ENCODE data around the gene OR1M1.

The OR1M1 gene

DNA sequence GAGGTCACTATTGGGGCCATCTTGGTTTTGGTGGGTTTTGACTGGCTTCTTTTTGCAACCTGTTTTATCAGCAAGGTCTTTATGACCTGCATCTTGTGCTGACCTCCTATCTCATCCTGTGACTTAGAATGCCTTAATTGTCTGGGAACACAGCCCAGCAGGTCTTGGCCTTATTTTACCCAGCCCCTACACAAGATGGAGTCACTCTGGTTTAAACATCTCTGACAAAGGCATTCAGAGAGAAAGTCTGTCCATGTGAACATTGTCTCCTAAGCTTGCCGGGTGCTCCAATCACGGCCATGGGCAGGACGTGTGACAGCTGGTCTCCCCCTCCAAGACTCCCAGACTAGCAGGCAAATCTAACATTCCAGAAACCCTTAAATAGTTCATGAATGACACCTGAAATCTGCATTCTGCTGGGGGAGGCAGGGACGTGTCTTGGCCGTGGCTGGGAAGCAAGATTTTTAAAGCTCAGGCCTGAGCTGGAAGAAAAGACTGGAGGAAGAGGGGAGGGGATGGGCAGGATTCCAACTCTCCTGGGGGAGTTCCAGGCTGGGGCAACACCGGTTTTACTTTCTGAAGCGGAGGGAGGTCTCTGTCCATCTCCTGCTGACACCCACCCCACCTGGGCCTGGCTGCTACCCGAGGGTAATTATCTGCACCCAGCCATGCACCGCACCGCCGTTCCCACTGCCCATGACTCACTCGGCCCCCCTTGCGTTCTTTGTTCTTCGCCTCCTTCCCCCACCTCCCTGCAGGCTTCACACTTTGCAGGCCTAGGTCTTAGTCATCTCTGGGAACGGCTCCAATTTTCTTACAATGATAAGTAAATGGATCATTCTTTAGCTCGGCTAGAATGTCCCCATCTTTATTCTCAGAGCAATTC is 11.6 kb upstream of the OR1M1 start:
- DNase-seq = no peak

DNA sequence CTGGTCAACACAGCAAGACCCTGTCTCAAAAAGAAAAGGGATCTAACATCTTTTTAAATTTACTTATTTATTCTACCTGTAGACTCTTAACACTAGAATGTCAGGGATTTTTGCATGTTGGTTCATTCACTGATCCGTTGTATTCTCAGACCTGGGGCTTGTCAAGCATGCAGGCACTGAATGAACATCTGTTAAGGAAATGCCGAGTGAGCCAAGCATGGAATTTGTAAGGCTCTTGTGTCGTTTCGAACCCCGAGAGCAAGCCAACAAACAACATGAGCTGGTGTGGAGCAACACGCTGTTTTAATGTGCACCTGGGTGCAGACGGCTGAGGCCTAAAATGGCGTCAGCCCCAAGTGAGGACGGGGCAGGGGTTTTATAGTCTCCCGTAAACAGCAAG is 10.0 kb upstream of the OR1M1 start:
- no peak for DNase-seq

DNA sequence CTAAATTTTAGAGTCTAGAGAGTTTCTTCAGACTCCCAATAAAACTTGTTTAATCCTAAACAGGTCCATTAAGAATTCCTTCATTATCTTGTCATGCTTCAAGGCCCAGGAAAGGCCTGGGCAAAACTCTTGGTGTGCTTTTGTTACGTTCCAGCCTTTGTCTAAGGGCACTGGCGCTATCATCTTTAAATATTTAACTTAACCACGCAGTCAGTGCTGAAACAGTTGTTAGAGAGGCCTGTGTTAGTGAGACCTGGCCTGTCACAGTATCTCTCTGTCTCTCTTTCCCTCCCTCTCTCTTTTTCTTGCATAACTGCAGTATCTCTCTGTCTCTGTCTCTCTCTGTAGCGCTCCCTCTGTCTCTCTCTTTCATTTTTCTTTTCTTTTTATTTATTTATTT is 8.2 kb upstream of the OR1M1 start:
- no peak for DNase-seq

DNA sequence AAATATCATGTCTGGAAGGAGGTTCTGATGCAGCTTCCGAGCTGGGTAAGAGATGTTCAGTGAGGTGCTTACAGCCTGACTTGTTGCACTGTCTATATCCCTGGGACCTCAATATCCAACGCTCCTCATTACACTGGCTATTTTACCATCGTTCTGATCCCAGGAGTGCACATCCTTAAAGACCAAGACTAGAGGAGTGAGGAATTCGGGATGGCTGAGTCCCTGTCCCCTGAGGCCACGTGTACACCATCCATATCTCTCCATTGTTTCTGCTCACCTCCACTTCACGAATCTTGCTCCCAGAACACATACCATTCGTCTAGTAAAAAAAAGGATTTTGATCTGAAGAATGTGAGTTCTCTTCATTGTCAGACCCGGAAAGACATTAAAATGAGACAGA is 20.5 kb downstream of the OR1M1 start, which contains the start of gene OR7G2:
Gene OR7G2 (minus strand): TSS at position 101 of the 400 bp plus-strand sequence. CDS start 4,232 bp downstream, outside the sequence.
- no peak for DNase-seq

DNA sequence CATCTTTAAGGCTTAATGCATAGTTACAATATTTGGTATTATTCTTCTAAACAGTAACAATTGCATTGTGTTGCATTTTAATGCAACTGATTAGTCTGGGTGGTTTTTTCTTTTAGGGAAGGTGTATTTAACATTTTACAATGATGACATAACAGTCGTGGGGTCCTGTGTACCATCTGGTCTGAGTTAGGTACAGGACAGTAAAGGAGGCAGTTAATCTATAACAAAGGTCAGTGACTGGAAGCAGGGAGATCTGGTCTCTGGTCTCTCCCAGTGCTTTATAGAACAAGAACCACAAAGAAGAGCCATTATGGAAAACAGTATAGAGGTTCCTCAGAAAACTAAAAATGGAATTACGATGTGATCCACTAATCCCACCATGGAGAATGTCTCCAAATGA is 23.1 kb downstream of the OR1M1 start:
- no peak for DNase-seq

DNA sequence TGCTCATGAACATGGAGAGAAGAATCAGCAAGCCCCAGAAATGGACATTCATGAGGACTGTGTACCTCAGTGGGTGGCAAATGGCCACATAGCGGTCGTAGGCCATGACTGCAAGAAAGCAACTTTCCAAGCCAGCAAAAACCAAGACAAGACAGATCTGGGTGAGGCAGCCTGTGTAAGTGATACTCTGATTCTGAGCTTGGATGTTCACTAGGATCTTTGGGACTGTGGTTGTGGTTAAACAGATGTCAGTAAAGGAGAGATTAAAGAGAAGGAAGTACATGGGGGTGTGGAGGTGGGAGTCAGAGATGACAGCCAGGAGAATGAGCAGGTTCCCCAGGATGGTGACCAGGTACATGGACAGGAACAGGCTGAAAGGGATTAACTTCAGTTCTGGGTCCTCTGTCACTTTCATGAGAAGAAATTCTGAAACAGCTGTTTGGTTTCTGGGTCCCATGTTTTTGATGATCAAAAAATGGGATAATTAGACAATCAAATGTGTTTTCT is 28.5 kb downstream of the OR1M1 start, which contains the start of gene OR7G1:
Gene OR7G1 (minus strand): TSS at position 457 of the 507 bp plus-strand sequence. CDS start 0 bp downstream, at position 457.
- no peak for DNase-seq

DNA sequence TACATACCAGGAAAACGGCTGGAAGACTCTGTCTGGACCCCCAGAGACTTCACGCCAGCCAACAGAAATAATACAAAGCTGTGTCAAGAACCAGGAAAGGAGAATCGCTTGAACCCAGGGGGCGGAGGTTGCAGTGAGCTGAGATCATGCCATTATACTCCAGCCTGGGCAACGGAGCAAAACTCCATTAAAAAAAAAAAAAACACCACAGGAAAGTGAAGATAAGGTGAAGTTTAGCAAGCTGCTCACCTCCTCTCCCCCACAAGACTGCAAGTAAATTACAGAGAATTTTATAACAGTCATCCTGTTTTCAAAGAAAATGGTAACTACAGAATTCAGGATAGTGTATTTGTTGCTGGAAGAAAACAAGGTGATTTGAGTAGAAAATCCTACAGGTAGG is 29.7 kb downstream of the OR1M1 start:
- no peak for DNase-seq

DNA sequence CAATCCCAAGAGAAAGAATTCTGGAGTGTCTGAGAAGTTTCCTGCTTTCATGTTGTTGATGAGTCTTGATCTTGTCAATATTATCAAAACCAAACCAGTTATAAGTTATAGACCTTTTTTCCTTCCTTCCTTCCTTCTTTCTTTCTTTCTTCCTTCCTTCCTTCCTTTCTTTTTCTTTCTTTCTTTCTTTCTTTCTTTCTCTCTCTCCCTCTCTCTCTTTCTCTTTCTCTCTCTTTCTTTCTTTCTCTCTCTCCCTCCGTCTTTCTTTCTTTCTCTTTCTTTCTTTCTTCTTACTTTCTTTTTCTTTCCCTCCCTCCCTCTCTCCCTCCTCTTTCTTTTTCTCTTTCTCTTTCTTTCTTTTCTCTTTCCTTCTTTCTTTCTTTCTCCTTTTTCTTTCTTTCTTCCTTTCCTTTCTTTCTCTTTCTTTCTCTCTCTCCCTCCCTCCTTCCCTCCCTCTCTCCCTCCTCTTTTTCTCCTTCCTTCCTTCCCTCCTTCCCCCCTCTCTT is 40.1 kb downstream of the OR1M1 start, which contains the start of gene OR7G3:
Gene OR7G3 (minus strand): TSS at position 51 of the 506 bp plus-strand sequence. CDS start 0 bp downstream, at position 51.
- DNase-seq = no peak

DNA sequence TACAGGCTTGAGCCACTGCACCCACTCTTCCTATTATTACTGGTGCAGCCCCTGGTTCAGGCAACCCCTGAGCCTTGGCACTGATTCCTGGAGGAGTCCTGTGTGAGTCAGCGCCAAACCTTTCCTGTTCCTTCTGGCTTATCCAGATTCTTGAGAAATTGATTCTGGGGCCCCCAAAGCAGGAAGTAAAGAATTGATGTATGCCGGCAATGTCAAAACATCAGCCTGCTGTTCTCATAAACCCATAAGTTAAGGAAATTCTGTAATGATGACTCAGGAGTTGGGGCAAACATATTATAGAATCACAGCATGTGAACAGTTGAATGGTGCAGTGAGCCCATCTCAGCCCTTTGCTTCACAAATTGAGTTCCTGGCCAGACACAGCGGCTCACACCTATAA is 41.3 kb downstream of the OR1M1 start:
- no peak for DNase-seq

DNA sequence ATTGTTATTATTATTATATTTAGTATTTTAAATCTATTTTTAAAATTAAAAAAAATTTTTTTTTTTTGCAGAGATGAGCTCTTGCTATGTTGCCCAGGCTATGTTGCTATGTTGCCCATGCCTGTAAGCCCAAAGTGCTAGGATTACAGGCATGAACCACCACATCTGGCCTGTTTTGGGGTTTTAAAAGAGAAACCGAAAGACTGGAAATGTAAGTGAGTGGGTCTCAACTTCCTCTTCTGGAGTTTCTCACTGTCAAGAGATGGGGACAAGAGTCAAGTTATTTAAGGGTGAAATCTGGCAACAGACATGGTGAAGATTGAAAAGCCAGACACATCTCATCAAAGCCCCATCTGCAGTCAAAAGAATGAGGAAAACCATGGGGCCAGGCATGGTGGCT is 44.1 kb downstream of the OR1M1 start:
- DNase-seq = no peak

DNA sequence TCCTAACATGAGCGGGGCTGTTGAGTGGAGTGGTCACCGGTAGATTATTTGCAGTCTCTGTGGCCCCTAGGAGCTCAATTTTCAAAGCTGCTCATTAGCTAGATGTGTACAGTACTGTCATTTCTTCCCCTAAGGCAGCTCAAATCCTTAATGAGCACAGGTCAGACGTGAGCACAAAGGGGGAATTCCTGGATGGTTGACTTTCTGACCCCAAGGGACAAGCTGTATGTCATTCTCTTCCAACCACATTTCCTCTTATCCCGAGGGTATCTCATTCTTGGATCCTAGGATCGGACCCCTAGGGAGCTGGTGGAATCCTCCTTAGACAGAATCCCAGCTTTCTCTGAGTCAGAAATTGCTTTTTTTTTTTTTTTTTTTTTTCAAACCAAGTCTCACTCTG is 45.6 kb downstream of the OR1M1 start:
- DNase-seq = no peak

DNA sequence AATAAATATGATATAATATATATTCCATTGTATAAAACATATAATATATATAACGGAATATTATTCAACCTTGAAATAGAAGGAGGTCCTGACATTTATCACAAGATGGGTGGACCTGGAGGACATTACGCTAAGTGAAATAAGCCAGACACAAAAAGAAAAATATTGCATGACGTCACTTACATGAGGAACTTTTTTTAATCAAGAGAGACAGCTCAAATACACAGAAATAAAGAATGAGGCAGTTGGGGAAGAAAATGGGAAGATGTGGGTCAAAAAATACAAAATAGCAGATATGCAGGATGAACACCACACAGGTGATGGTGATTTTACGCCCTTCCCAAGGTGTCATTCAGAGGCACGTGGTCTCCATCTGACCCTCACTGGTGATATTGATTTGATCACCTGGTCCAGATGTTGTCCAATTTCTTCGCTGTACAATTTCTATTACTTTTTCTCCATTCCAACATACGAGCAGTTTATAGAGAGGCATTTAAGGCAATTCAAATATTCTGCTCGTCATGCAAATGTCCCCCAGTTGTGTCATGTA is 52.8 kb downstream of the OR1M1 start:
- no peak for DNase-seq

DNA sequence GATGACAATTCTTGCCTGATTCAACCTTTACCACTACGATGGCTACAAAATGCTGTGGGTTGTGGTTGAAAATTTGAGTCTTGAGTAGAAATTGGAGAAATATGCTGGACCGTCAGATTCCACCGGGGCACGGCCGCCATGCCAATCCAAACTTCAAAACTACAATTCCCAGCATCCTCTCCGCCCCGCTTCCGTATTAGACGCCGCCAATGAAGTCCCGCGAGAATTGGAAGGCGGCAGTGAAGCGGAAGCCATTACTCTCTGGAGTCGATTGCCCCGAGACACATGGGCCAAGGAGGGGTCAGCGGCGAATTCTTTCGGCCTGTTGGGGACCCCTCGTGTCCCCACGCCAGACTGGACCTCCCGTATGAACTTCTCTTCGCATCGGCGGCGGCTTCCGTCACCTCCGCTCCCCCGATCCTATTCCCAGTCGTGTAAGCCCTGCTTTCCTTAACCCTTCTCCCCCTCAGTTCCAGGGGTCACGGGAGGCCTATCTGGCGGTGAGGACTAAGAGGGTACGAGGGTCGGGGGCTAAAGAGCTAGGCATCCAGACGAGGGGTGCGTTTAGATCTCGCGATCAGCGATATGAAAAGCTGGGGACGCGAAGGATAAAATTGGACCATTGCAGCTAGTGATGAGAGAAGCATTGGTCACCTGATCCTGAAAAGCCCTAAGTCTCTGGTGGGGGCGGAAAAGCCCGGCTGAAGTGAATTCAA is 53.5 kb downstream of the OR1M1 start, which contains the start of gene ZNF317:
Gene ZNF317 (plus strand): TSS at position 239 of the 716 bp plus-strand sequence. CDS start 15,620 bp downstream, outside the sequence.
- DNase-seq = peak; percentile 81

DNA sequence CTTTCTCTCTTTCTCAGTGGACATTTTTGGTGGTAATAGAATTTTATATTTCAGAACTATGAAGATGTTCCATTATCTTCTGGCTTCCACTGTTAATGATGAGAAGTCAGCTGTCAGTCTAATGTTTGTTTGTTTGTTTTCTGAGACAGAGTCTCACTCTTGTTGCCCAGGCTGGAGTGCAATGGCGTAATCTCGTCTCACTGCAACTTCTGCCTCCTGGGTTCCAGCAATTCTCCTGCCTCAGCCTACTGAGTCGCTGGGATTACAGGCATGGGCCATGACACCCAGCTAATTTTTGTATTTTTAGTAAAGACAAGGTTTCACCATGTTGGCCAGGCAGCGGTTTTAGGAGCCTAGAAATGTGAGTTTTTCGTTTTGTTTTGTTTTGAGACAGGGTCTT is 58.1 kb downstream of the OR1M1 start:
- no peak for DNase-seq
